H1 (cell line): ENCODE measurements around the gene INTS1. TPM values are rescaled to one million over a fixed set of nuclear protein-coding genes. Genes with fewer than 3 reads are reported as not detected.

Source experiments
- BACH1 ChIP-seq: IDR thresholded peaks from 2 replicates; pipeline ENCODE4 v1.6.1; 2012; ENCODE audit warnings: low read length, improper control_type of control experiment
- CBX8 ChIP-seq: fragments of 300-800, 300-1000 bp; sonication (generic); IDR thresholded peaks from 2 replicates; pipeline ENCODE4 v1.7.1; 2016; ENCODE audit warnings: low read depth, low read length, borderline replicate concordance
- RAD21 ChIP-seq, 2 experiments: IDR thresholded peaks in 1 of 2; conservative IDR thresholded peaks in 1 of 2; 2 replicates each; pipeline ENCODE4 v1.6.1; 2011; ENCODE audit warnings: low read depth in 2 of 2, low read length in 2 of 2, improper control_type of control experiment in 1 of 2, inconsistent platforms in 1 of 2, mild to moderate bottlenecking in 1 of 2, moderate library complexity in 1 of 2
- RFX5 ChIP-seq: IDR thresholded peaks from 2 replicates; pipeline ENCODE4 v1.6.1; 2011; ENCODE audit warnings: low read depth, low read length, improper control_type of control experiment, borderline replicate concordance
- SP2 ChIP-seq: IDR thresholded peaks from 2 replicates; pipeline ENCODE4 v1.6.1; 2012; ENCODE audit warnings: mild to moderate bottlenecking, low read length, inconsistent platforms
- TEAD4 ChIP-seq: IDR thresholded peaks from 2 replicates; pipeline ENCODE4 v1.6.1; 2012; ENCODE audit warnings: low read depth, low read length, inconsistent platforms, mixed read lengths
- polyA plus RNA-seq, 7 experiments: library from polyadenylated mRNA; depleted of rRNA in 3 of 7; stranded (reverse) in 5 of 7; unstranded in 2 of 7; fragments of >200 nt in 5 of 7; fragments of 200-250 nt in 2 of 7; gene quantifications; 1 replicate in 5 of 7; 2 replicates in 1 of 7; 4 replicates in 1 of 7; pipeline versions ENCODE4 v1.2.1 to v1.2.3, GENCODE V29; 2011 to 2013; ENCODE audit warnings: missing spikeins in 2 of 7, mixed read lengths in 2 of 7
- total RNA-seq: library from RNA; stranded (reverse); fragmentation: NEBNext Ultra II Directional; extraction: Animal tissue kit (Norgen Biotek cat#: 25700); gene quantifications from 2 replicates; pipeline ENCODE4 v1.2.1, GENCODE V29; 2021

INTS1 gene
- total and polyA plus RNA-seq, 2 of the 8 experiments (the other 6 are each of a cell fraction or from before 2014, with no cell fraction given): 76.9 to 104 TPM

DNA sequence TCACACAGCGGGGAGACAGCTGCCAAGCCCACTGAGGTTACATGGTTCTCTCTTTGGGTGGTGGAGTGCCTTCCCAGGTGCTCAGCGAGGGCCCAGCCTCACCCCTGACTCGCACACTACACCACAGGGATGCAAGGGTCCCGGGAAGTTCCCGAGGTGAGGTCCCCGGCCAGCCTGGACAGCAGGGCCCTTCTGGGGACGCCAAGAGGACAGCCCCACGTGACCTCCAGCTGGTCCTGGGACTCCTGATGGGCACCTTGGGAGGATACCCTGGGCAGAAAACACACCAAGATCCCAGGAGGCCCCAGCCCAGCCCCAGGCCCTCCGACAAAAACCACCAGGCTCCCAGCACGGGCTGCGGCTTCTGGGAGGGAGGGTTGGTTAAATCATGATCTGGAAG is 53.2 kb downstream of the INTS1 start (continued):
- TF ChIP-seq CBX8 (no peak), SP2 (no peak), BACH1 (no peak), RAD21 (IDR thresholded peaks at IDR 0.05 in 1 of 2, conservative IDR thresholded peaks at IDR 0.05 in 1 of 2; ENCODE audit: low read depth in 2 of 2, low read length in 2 of 2) (no peak), RFX5 (no peak), TEAD4 (no peak)
